ENCODE results near the gene ZNF330. TPM values are rescaled to one million over a fixed set of nuclear protein-coding genes. Genes with fewer than 3 reads are reported as not detected.

ZNF330 gene
- total RNA-seq, 2 experiments from 2014 or later = 60.3 to 62.6 TPM

DNA sequence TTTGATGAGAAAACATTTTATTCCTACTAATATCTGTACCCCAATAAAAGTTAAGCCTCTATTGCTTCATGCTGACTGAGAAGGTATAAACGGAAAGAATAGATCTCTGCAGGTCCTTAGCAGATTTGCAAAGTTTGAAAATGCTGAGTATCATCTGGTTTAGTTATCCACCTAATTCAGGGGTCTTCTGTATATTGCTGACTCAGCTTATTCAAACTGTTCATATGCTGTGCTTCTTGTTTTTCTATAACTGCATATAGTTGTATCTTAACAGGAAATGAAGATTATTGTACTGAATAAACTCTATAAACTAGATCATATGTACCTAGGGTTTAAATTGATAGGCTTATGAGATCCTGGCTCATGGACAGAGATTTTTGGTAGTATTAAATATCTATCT, 23.7 kb downstream of the ZNF330 start:
- ChIA-PET POLR2A (no interaction called here), CTCF (no interaction called here)
- Mint-ChIP-seq H3K9me3 (no peaks in the 10 kb centered on the region), H3K4me3 (no peak overlapping the region), H3K4me1 (ENCODE audit: low read depth) (peaks cover 5% of the 10 kb centered on the region), H3K36me3 (no peaks in the 10 kb centered on the region), H3K27ac (no peak overlapping the region), H3K27me3 (no peaks in the 10 kb centered on the region)
- no peak for DNase-seq
- intact Hi-C loops (cut with micrococcal nuclease) = no loop called here

DNA sequence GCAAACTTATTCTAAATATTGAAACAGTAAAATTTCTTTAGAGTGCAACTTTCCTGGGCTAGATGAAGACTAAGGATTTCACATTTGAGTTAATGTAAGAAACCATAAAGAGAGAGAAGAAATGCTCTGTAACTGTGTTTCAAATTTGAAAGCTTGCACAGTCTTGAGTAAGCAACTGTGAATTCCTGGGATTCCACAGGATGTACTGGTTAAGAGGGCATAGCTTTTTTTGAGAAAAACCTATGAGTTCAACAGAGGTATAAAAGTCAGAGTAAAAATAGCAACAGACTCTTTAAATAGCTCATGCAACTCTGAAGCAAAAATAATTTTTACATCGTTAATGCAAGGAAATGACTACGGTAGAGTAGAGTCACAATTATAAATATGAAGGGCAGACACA, 25.5 kb downstream of the ZNF330 start:
- POLR2A ChIA-PET = no interaction called here
- intact Hi-C loops (cut with micrococcal nuclease) = no loop called here
- DNase-seq = no peak
- Mint-ChIP-seq H3K9me3 (no peaks in the 10 kb centered on the region), H3K4me3 (no peak overlapping the region), H3K36me3 (no peaks in the 10 kb centered on the region), H3K4me1 (ENCODE audit: low read depth) (peaks cover 5% of the 10 kb centered on the region), H3K27me3 (peaks cover 1% of the 10 kb centered on the region), H3K27ac (no peak overlapping the region)
- CTCF ChIA-PET = no interaction called here

DNA sequence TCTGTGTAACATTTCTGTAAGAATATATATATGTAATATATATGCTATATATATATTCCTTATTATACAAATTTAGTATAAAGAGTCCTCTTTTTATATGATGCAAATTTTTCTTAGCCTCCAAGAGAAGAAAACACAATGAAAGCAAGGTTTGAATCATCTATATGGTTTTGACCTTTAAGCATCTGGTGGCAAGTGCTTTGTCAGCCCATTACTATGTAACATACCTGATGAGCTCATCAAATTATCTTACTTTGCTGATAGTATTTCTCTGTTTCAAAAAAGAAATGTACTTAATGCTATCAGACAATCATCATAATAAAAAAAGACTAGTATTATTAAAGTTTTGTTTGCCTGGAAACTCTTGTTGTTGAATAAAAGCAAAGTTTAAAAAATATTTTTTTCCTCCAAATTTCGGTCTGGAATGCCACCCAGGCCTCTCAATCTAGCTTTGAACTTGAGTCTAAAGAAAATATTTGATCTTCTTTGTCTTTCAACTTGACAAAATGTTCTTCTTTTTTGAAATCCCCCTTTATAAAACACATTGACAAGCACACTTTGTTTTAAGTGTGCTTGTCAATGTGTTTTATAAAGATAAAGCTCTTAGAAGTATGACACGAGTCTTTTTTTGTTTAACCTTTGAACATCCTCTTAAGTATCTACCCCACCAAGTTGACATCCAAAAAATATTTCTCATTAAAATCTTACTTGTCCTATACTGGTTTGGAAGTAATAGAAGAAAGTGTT, 26.2 kb downstream of the ZNF330 start:
- Mint-ChIP-seq H3K36me3 (no peaks in the 10 kb centered on the region), H3K9me3 (no peaks in the 10 kb centered on the region), H3K4me1 (ENCODE audit: low read depth) (peaks cover 5% of the 10 kb centered on the region), H3K27me3 (peaks cover 2% of the 10 kb centered on the region), H3K4me3 (no peak overlapping the region), H3K27ac (no peak overlapping the region)
- intact Hi-C loops (cut with micrococcal nuclease) = no loop called here
- no peak for DNase-seq
- POLR2A ChIA-PET = no interaction called here
- CTCF ChIA-PET = interaction anchor here (0.9 kb wide), 1 partner anchor 24 kb away, joined by 3 read pairs; no protein-coding TSS in a partner anchor

DNA sequence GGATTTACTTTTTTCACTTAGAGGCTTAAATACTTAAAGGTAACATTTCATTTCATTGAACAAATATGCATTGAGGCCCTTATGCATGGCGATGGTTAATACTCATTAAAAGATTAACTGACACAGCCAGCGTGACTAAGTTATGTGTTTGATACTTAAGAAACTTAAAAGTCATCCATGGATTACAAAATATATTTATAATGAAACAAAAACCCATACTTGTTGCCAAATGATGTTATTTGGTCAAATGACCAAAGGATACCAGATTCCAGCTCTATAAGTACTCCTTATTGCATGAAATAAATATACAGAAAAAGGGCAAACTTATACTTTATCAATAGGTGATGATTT, 26.7 kb downstream of the ZNF330 start:
- intact Hi-C loops (cut with micrococcal nuclease) = no loop called here

DNA sequence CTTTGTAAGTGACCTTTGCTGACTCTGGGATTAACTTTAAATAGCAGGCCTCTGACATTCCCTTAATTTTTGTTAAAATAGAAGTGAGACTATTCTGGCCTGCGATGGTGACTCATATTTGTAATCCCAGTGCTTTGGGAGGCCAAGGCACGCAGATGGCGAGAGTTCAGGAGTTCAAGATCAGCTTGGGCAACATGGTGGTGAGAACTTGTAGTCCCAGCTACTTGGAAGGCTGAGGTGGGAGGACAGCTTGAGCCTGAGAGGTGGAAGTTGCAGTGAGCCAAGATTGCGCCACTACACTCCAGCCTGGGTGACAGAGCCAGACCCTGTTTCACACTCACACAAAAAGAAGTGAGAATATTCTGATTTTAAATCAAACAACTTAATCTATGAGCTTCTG, 27.3 kb downstream of the ZNF330 start:
- no peaks in the 10 kb centered on the region for H3K36me3 Mint-ChIP-seq
- ChIA-PET POLR2A (no interaction called here), CTCF (no interaction called here)
- intact Hi-C loops (cut with micrococcal nuclease) = no loop called here
- peaks cover 5% of the 10 kb centered on the region for H3K4me1 Mint-ChIP-seq (ENCODE audit: low read depth)
- peaks cover 2% of the 10 kb centered on the region for H3K27me3 Mint-ChIP-seq
- no peak overlapping the region for H3K27ac Mint-ChIP-seq
- DNase-seq = no peak
- H3K9me3 Mint-ChIP-seq = no peaks in the 10 kb centered on the region
- H3K4me3 Mint-ChIP-seq = no peak overlapping the region

More for the DNA sequence above, 26.7 kb downstream of the ZNF330 start:
- no peak for DNase-seq
- H3K4me1 Mint-ChIP-seq (ENCODE audit: low read depth) = peaks cover 5% of the 10 kb centered on the region
- H3K9me3 Mint-ChIP-seq = no peaks in the 10 kb centered on the region
- H3K27me3 Mint-ChIP-seq = peaks cover 2% of the 10 kb centered on the region
- CTCF ChIA-PET = interaction anchor here (0.9 kb wide), 1 partner anchor 24 kb away, joined by 3 read pairs; no protein-coding TSS in a partner anchor
- no peaks in the 10 kb centered on the region for H3K36me3 Mint-ChIP-seq
- H3K27ac Mint-ChIP-seq = no peak overlapping the region
- POLR2A ChIA-PET = no interaction called here
- no peak overlapping the region for H3K4me3 Mint-ChIP-seq

DNA sequence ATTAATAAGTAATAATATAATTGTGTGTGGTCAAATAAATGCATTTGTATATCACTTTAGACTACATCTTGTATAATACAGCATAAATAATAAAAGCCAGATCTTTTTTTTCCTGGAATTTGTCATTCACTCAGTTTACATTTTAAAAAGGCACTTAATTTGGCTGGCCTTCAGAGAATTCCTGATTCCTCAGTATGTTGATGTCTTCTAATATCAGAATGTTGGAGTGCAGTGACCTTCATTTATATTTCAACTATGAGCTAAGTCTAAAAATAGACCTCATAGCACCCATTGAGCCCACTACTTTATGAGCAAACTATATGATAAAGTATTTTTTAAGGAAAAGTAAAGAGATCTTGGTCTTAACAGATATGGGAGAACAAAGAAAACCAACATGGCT, 27.8 kb downstream of the ZNF330 start:
- Mint-ChIP-seq H3K36me3 (no peaks in the 10 kb centered on the region), H3K27me3 (peaks cover 5% of the 10 kb centered on the region), H3K9me3 (no peaks in the 10 kb centered on the region), H3K27ac (no peak overlapping the region), H3K4me1 (ENCODE audit: low read depth) (peaks cover 5% of the 10 kb centered on the region), H3K4me3 (no peak overlapping the region)
- intact Hi-C loops (cut with micrococcal nuclease) = no loop called here
- DNase-seq = no peak
- ChIA-PET CTCF (no interaction called here), POLR2A (no interaction called here)

DNA sequence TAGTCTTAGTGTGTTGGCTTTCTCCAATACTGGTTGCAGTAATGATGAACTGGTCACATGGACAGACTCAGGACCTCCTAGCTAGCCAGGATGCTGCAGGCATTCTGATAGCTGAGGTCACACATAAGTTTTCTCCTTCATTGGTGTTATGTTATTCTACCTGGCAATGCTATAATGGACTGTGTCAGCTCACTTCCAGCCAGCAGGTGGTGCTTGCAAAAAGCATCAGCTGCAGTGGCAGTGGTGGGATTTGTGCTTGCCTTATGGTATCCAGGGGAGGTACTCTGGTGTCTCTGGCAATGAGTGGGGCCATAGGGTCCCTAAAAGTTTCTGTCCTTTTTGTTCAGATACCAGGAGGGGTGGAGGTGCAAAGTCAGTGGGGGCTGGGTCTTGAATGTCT, 33.6 kb downstream of the ZNF330 start:
- Mint-ChIP-seq H3K36me3 (no peaks in the 10 kb centered on the region), H3K4me3 (no peak overlapping the region), H3K4me1 (ENCODE audit: low read depth) (no peaks in the 10 kb centered on the region), H3K27ac (no peak overlapping the region), H3K27me3 (peaks cover 12% of the 10 kb centered on the region), H3K9me3 (no peaks in the 10 kb centered on the region)
- POLR2A ChIA-PET = no interaction called here
- intact Hi-C loops (cut with micrococcal nuclease) = no loop called here
- CTCF ChIA-PET = no interaction called here
- DNase-seq = no peak

DNA sequence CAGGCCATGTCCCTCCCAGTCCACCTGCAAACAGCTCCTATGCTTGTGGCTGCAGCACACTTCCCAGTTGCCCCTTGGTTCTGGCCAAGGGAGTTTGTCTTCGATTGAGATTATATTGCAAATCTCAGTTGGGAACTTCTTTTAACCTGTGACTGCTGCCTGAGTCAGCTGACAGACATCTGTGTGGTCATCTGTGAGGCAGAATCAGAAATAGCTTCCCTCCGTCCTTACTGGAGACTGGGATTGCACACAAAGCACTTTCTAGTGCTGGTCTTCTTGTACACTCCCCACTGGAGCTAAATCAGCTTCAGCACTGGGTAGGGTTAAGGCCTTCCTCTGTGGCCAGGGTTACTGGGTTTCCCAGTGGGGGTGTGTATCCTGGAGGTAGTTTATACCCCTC, 34.3 kb downstream of the ZNF330 start:
- no peak overlapping the region for H3K4me3 Mint-ChIP-seq
- intact Hi-C loops (cut with micrococcal nuclease) = no loop called here
- H3K36me3 Mint-ChIP-seq = no peaks in the 10 kb centered on the region
- H3K27me3 Mint-ChIP-seq = peaks cover 12% of the 10 kb centered on the region
- DNase-seq = no peak
- H3K4me1 Mint-ChIP-seq (ENCODE audit: low read depth) = no peaks in the 10 kb centered on the region
- POLR2A ChIA-PET = no interaction called here
- CTCF ChIA-PET = no interaction called here
- H3K27ac Mint-ChIP-seq = no peak overlapping the region
- no peaks in the 10 kb centered on the region for H3K9me3 Mint-ChIP-seq

DNA sequence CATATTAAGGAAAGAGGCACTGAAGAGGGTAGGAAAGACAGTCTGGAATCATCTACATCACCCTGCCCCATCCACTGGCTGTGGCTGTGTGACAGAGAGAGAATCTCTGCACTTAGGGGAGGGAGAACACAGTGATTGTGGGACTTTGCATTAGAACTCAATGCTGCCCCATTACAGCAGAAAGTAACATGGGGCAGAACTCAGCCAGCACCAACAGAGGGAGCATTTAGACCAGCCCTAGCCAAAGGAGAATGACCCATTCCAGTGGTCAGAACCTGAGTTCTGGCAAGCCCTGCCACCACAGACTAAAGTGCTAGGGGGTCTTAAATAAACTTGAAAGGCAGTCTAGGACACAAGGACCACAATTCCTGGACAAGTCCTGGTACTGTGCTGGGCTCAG, 37.9 kb downstream of the ZNF330 start:
- Mint-ChIP-seq H3K4me3 (no peak overlapping the region), H3K27ac (no peak overlapping the region), H3K9me3 (no peaks in the 10 kb centered on the region), H3K27me3 (peaks cover 7% of the 10 kb centered on the region), H3K36me3 (no peaks in the 10 kb centered on the region), H3K4me1 (ENCODE audit: low read depth) (no peaks in the 10 kb centered on the region)
- POLR2A ChIA-PET = no interaction called here
- CTCF ChIA-PET = no interaction called here
- DNase-seq = no peak
- intact Hi-C loops (cut with micrococcal nuclease) = no loop called here

DNA sequence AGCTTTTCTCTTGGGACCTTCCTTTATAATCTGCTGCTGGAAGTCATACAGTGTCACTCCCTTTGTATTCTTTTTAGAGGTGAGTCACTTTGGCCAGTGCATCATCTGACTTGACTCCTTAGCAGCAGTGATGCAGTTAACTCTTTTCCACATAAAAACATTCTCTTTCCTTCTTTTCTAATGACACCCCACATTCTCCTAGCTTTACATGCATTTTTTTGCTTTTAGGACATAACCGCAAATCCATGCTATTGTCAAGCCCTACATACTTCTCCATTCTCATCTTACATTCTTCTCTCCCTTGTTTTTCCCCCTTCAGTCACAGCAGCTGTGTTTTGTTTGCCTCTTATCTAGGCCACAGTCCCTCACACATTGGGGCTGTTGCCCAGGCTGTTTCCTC, 55.1 kb downstream of the ZNF330 start:
- Mint-ChIP-seq H3K4me1 (ENCODE audit: low read depth) (no peaks in the 10 kb centered on the region), H3K27ac (no peak overlapping the region), H3K9me3 (no peaks in the 10 kb centered on the region)

DNA sequence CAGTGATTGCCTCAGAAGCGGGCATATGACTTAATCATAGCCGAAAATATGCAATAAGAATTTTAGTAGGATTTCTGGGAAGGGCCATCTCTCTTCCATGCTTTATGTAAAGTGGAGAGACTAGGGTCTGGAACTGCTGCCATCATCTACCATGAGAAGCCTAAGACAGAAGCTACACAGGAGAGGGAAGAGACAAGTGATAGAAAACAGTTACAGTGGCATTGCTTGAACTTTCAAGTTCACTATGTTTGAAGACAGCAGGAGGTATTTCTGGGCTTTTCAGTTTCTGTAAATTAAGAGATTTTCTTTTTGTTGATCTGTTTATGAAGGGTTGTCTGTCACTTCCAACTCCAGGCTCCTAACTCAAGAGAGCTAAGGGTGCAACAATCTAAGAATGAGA, 62.5 kb downstream of the ZNF330 start:
- H3K4me3 Mint-ChIP-seq = no peak overlapping the region
- intact Hi-C loops (cut with micrococcal nuclease) = no loop called here
- peaks cover 4% of the 10 kb centered on the region for H3K27me3 Mint-ChIP-seq
- H3K27ac Mint-ChIP-seq = no peak overlapping the region
- ChIA-PET CTCF (no interaction called here), POLR2A (no interaction called here)
- no peaks in the 10 kb centered on the region for H3K36me3 Mint-ChIP-seq
- DNase-seq = no peak
- no peaks in the 10 kb centered on the region for H3K9me3 Mint-ChIP-seq
- no peaks in the 10 kb centered on the region for H3K4me1 Mint-ChIP-seq (ENCODE audit: low read depth)

More for the DNA sequence above, 55.1 kb downstream of the ZNF330 start:
- ChIA-PET CTCF (no interaction called here), POLR2A (no interaction called here)
- Mint-ChIP-seq H3K27me3 (peaks cover 2% of the 10 kb centered on the region), H3K36me3 (no peaks in the 10 kb centered on the region), H3K4me3 (no peak overlapping the region)
- no peak for DNase-seq
- intact Hi-C loops (cut with micrococcal nuclease) = no loop called here

DNA sequence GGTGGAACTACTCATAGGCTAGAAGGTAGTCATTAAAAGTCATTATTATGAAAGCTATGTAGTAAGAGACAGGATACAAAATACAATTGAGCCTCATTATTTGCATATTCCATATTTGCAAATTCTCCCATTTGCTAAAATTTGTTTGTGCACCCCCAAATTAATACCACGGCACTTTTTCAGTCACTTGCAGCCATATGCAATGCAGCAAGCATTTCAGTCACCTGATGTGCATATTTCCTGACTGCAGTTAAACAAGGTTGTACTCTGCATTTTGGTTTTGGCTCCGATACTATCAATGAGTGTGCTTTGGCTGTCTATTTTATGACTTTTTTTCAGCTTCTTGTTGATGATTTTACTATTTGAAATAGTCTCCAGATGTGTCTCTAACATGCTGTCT, 62.9 kb downstream of the ZNF330 start:
- Mint-ChIP-seq H3K4me3 (no peak overlapping the region), H3K9me3 (no peaks in the 10 kb centered on the region), H3K4me1 (ENCODE audit: low read depth) (no peaks in the 10 kb centered on the region), H3K27me3 (peaks cover 4% of the 10 kb centered on the region), H3K27ac (no peak overlapping the region), H3K36me3 (no peaks in the 10 kb centered on the region)
- CTCF ChIA-PET = no interaction called here
- POLR2A ChIA-PET = no interaction called here
- intact Hi-C loops (cut with micrococcal nuclease) = no loop called here
- DNase-seq = no peak

Data from activated CD4-positive, alpha-beta memory T cell treated with anti-CD3 and anti-CD28 coated beads for 36 hours (primary cell).